ENCODE results near the gene HSD11B1L. TPM values are rescaled to one million over a fixed set of nuclear protein-coding genes. Genes with fewer than 3 reads are reported as not detected.

HSD11B1L gene
- total RNA-seq, 1 donor from 2014 or later = 6.6 TPM

DNA sequence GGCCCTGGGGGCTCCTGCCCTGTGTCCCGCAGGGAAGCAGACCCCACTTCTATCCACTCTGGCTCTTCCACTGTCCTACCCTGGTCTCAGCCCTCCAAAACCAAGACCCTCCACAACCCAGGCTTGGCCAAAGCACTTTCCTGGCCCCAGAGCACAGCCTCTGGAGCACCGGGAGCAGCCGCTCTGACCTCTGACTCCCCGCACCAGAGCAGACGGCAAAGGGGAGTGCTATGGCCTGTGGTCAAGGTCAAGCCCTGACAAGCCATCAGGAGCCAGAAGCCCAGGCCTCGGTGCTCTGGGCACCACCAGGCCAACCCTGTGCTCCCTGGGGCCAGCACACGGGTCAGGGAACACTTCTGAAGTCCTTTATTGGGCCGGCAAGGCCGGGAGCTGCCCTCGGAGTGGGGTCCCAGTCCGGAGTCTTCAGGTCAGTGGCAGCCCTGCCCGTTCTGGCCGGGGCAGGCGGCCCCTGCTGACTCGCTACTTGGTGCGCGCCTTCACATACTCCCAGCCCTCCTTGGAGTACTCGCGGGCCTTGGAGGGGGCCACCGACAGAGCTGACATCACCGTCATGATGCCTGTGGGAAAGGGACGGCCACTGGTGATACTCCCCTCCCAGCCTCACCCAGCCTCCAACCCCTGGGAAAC lies 2.6 kb upstream of the HSD11B1L start:
- peaks cover 12% of the 10 kb centered on the region for H3K4me1 ChIP-seq
- DNase-seq (no peak), ATAC-seq (no peak)
- no peak overlapping the region for H3K4me3 ChIP-seq
- intact Hi-C loops (cut with DNase I) = no loop called here
- TF ChIP-seq, protein P1, sequence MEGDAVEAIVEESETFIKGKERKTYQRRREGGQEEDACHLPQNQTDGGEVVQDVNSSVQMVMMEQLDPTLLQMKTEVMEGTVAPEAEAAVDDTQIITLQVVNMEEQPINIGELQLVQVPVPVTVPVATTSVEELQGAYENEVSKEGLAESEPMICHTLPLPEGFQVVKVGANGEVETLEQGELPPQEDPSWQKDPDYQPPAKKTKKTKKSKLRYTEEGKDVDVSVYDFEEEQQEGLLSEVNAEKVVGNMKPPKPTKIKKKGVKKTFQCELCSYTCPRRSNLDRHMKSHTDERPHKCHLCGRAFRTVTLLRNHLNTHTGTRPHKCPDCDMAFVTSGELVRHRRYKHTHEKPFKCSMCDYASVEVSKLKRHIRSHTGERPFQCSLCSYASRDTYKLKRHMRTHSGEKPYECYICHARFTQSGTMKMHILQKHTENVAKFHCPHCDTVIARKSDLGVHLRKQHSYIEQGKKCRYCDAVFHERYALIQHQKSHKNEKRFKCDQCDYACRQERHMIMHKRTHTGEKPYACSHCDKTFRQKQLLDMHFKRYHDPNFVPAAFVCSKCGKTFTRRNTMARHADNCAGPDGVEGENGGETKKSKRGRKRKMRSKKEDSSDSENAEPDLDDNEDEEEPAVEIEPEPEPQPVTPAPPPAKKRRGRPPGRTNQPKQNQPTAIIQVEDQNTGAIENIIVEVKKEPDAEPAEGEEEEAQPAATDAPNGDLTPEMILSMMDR (IDR thresholded peaks at IDR 0.05) = no peak
- H3K9me3 ChIP-seq = no peaks in the 10 kb centered on the region
- H3K27me3 ChIP-seq = no peaks in the 10 kb centered on the region
- no peaks in the 10 kb centered on the region for H3K36me3 ChIP-seq
- no peak overlapping the region for H3K27ac ChIP-seq

DNA sequence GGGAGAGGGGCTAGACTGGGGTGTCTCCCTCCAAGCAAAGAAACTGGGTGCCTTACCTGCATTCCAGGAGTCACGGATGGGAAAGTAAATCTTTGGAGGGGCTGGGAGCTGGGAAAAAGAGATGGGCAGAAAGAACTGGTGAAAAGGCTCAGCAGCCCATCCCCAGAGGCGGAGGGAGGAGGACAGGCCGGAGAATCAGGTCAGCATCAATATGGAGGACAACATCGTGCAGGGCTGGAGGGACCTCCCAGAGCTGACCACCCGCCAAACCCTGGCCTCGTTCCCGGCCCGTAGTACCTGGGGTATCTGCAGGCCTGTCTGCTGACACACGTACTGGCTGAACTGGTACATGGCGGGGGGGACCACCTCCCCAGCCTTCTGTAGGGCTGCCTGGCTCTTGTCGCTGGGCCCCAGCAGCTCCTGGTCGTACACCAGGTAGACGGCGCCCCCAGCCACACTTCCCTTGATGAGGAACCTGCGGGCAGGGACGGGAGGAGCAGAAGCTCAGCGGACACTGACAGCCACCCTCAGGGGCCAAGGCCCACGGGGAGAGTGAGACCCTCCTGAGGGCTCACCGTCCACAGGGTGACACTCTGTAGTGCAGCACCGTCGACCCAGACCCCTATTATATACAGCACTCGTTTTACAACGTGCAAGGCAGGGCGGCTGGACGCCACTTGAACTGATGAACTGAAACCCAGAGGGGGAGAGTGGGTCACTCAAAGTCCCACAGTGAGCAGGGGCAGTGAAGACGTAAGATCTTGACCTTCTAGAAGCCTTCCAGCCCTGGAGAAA lies 1.3 kb upstream of the HSD11B1L start:
- DNase-seq = no peak
- Histone ChIP-seq H3K27me3 (no peaks in the 10 kb centered on the region), H3K4me1 (peaks cover 12% of the 10 kb centered on the region), H3K4me3 (peak overlapping the region; percentile 95), H3K27ac (peak overlapping the region; percentile 96), H3K36me3 (no peaks in the 10 kb centered on the region), H3K9me3 (no peaks in the 10 kb centered on the region)
- intact Hi-C loops (cut with DNase I) = no loop called here
- TF ChIP-seq, protein P1 (IDR thresholded peaks at IDR 0.05) = no peak
- no peak for ATAC-seq

DNA sequence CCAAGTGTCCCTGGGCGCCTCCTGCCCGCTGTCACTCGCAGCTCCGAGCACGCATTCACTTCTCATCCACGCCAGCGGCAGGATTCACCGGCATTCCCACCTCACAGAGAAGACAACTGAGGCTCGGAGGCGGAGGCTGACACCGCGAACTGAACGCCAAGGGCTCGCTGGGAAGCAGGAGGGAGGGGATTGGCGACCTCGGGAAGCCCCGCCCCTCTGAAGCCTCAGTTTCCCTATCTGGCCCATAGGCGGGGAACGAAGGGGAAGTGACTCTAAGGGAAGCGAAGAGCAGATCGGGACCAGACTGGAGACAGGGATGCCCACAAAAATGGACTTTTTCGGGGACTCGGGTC lies 767 bp upstream of the HSD11B1L start:
- Histone ChIP-seq H3K36me3 (no peaks in the 10 kb centered on the region), H3K27me3 (no peaks in the 10 kb centered on the region), H3K4me1 (peaks cover 12% of the 10 kb centered on the region), H3K9me3 (no peaks in the 10 kb centered on the region), H3K4me3 (peak overlapping the region; percentile 95), H3K27ac (peak overlapping the region; percentile 96)
- intact Hi-C loops (cut with DNase I) = no loop called here
- ATAC-seq (peak; percentile 0), DNase-seq (peak; percentile 78)
- TF ChIP-seq, protein P1 (IDR thresholded peaks at IDR 0.05) = no peak

DNA sequence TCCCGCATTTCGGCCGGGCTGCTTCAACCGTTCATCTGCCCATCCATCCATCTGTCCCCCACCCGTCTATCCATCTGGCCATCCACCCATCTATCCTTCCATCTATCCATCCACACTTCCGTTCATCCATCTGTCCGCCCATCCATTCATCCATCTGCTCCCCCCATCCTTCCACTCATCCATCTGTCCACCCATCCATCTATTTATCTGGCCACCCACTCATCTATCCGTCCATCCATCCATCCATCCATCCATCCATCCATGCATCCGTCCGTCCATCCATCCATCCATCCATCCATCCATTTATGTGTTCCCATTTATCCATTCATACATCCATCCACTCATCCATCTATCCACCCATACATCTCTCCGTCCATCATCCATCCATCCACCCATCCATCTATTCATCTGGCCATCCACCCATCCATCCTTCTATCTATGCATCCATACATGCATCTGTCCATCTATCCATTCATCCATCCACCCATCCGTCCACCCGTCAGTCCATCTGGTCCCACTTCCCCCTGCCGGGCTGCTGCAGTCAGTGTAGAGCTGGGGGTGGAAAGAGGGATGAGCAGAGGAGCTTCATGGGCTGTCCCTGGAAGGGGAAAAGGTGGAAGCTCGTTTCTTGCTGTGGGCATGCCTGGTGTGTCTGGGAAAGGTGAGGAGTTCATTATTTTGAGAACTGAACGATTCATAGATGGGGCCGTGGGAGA lies 722 bp downstream of the HSD11B1L start:
- no peak for DNase-seq

DNA sequence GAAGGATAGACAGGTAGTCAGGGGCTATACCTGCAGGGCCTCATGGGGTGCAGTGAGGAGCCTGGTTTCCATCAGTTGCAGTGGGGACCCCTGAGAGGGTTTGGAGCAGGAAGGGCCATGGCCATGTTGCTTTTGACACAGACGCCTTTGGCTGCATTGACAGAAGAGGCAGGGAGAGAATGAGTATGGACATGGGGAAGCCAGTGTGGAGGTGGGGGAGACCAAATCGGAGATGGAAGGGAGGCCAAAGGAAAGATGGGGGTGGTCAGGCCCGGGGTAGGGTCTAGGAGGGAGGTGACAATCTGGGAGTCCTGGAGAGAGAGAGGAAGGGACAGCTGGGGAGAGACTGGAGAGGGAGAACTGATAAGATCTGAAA lies 1.3 kb downstream of the HSD11B1L start:
- Histone ChIP-seq H3K9me3 (no peaks in the 10 kb centered on the region), H3K27me3 (no peaks in the 10 kb centered on the region), H3K27ac (no peak overlapping the region), H3K4me1 (peaks cover 12% of the 10 kb centered on the region), H3K36me3 (no peaks in the 10 kb centered on the region), H3K4me3 (no peak overlapping the region)
- ATAC-seq (no peak), DNase-seq (no peak)
- TF ChIP-seq, protein P1 (IDR thresholded peaks at IDR 0.05) = no peak
- intact Hi-C loops (cut with DNase I) = no loop called here

More for the DNA sequence above, 722 bp downstream of the HSD11B1L start:
- H3K9me3 ChIP-seq = no peaks in the 10 kb centered on the region
- TF ChIP-seq, protein P1 (IDR thresholded peaks at IDR 0.05) = no peak
- H3K36me3 ChIP-seq = no peaks in the 10 kb centered on the region
- H3K27me3 ChIP-seq = no peaks in the 10 kb centered on the region
- intact Hi-C loops (cut with DNase I) = no loop called here
- H3K4me1 ChIP-seq = peaks cover 12% of the 10 kb centered on the region
- peak overlapping the region; percentile 95 for H3K4me3 ChIP-seq
- peak overlapping the region; percentile 96 for H3K27ac ChIP-seq
- ATAC-seq = no peak
